GM21825 (cell line): ENCODE data around the gene MIPOL1.

Source experiments
- ATAC-seq: cut with Tn5 transposase; IDR thresholded peaks from one replicate; pipeline ENCODE4 v1.9.1; 2021; ENCODE audit warnings: mild to moderate bottlenecking, moderate library complexity; ENCODE audit not compliant: unreplicated experiment

MIPOL1 gene

GRCh38 chr14:37583358-37584210, 385.8 kb downstream of the MIPOL1 start:
- no peak for ATAC-seq

GRCh38 chr14:37584211-37585100, 386.7 kb downstream of the MIPOL1 start:
- no peak for ATAC-seq

- ATAC-seq, result no peak
These were observed 387.4 kb downstream of the MIPOL1 start for GRCh38 chr14:37585101-37585511.

DNA sequence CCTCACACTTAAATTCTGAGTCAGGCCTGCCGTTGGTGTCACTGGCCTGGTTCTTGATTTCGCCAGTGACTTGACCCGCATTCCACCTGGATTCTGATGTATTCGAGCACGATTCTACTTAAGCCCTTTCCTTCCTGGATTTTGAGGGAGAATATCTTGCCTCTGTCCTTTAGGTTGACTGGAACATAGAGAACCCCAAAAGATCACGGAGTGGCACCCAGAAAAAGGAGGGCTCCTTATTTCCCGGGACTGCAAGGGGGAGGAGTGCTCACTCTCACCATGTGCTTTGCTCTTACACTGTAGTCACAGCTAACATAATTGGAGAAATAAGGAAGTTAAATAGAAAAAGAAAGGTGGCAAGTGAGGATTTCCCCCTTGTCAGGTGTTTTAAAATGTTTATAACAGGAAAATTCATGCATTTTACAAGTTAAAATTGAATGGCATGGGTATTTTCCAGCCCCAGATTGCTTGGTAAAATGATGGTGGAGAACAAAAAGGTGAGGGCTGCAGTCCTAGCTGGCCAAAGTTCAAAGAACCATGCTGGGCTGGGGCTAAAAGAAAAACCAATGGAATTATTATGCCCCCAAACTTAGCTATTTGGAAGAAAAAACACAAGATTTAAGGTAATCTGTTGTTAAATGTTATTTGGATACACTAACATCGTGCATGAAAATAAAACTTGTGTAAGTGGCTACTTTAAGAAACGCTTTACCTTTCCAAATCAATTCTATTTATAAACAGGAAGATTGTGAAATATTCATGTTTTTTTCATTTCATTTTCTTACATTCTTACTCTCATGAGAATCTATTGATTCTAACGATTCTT, 388.4 kb downstream of the MIPOL1 start:
- no peak for ATAC-seq

DNA sequence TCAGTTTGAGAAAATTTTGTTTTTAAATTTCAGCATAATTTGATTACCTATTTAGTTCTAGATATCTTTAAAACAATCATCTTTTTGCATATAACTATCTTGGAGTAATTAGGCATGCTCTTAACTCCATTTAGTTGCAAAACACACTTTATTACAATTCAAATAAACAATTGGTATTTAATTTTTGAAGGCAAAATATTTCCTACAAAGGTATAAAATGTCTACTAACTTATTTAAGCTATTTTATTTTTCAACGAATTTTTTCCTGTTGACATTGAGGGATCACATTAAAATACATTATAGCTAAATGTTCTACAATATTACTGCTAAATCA, 389.0 kb downstream of the MIPOL1 start:
- ATAC-seq, result no peak

GRCh38 chr14:37587131-37587803, 389.5 kb downstream of the MIPOL1 start:
- ATAC-seq, result no peak

- ATAC-seq, result no peak
These were observed 390.3 kb downstream of the MIPOL1 start for GRCh38 chr14:37587881-37588666.

DNA sequence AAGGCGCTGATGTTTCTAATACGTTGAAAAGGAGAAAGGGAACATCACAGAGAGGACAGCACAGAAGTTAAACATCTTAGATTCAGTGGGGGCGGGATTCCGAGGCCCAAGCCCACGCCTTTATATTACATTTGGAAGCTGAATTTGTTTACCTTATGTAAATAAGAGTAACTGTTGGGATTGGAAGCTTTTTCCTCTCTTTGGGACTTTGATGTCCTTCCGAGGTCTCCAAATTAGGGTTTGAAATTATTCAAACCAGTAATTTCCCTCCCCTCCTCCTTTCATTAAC, 390.9 kb downstream of the MIPOL1 start:
- ATAC-seq, result no peak

- no peak for ATAC-seq
These were observed 391.4 kb downstream of the MIPOL1 start for GRCh38 chr14:37588956-37589714.

DNA sequence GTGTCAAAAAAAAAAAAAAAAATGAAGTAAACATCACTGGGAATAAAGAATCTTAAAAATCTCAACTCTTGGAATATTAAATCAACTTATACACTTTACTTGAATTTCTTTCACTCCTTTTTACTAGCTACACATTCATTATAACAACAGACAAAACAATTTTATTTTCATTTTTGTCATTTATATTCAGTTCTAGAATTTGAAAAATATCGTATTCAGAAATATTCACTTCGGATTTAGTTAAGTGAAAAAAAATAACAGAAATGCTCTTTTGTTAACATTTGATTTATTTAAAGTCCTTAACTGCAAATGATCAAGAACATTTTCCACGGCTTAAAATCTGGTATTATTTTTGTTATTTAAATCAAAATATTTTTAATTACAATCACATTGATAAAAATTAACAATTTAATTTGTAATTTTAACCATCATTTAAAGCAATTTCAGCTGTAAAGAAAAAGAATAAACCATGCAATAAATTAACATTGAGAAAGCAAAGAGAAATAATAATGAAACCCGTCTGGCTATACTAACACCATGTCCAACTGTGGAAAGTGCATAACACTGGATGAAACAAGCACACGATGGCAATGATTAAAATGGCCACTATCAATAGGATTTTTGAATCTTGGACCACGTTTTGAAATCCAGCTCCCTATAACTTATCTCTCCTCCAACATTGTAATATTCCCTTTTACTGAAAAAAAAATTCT, 392.1 kb downstream of the MIPOL1 start:
- no peak for ATAC-seq

DNA sequence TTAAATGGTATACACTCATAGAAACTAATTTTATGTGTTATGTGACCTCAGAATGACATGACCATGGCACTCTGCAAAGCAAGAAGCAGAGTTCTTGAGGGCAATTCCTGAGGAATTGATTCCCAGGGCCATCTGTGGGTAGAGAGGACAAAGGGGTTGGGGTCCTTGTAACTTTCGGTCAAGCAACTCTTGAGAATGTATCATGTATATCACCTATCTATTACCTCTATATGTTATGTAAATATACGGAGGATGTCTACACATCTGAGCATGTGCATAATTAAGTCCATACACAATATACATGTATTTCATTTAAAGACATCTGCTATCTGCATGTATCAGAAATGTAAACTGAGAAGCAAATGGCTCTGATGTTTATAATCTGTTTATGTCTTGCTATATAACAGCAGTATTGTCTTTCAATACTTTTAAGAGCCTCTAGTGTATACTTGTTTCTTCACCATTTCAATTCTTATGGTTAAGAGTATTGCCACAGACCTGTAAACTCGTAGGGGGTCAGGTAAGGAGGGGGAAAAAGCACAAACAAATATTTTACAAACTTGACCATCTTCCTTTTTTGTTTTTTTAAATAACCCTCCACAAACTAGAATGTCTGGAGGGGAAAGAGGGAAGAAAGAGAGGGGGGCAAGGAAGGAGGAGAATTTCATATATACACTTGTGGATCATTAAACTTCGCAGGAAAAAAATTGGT, 392.8 kb downstream of the MIPOL1 start:
- no peak for ATAC-seq

DNA sequence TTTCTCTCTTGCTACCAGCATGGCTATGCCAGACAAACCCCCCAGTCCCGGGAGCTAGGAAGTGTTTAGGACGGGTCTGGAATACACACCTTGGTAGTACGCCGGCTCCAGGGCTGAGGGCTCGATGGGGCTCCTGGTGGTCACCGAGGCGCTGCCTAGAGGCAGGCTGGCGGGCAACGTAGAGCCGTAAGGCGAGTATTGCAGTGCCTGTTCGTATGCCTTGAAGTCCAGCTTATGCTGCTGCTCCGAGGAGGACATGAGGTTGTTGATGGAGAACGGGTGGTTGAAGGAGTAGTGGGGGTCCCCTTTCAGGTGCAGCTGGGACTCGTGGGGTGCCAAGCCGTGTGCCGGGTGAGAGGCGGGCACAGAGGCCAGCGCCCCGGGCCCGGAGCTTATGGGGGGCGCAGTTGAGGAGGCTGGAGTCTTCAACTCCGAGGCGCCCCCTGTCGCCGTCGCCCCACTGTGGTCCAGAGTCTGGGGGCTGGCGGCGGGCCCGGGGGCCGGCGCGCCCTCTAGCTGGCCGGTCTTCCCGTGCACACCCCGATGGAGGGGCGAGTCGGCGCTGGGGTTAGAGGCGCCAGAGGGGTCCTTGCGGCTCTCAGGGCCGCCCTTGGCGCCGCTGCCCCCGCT, 393.7 kb downstream of the MIPOL1 start:
- ATAC-seq, result no peak

DNA sequence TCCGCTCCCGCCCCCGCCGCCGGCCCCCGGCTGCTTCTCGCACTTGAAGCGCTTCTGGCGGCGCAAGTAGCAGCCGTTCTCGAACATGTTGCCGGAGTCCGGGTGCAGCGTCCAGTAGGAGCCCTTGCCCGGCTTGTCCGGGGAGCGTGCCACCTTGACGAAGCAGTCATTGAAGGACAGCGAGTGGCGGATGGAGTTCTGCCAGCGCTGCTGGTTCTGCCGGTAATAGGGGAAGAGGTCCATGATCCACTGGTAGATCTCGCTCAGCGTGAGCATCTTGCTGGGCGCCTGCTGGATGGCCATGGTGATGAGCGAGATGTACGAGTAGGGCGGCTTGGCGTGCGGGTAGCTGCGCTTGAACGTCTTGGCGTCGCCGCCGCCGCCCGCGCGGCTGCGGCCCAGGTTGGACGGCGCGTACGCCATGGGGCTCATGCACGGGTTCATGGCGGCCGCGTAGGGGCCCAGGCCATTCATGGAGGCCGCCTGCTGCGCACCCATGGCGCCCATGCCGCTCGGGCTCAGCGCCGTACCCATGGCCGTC, 394.3 kb downstream of the MIPOL1 start:
- ATAC-seq, result no peak

- no peak for ATAC-seq
These were observed 395.0 kb downstream of the MIPOL1 start for GRCh38 chr14:37592482-37593408.

GRCh38 chr14:37593511-37594237, 395.9 kb downstream of the MIPOL1 start:
- no peak for ATAC-seq
